SJCRH30 (cell line): ENCODE measurements around the gene SIGMAR1. TPM values are rescaled to one million over a fixed set of nuclear protein-coding genes. Genes with fewer than 3 reads are reported as not detected.
A peak's percentile ranks its signal among the peaks of the same experiment; 100 is the strongest.
"Not testable (repeated sequence)": the region's sequence is repeated elsewhere in the genome, so short reads cannot be mapped to it uniquely, and the experiment has no call there.

Experiments
- DNase-seq, 2 experiments: peaks; one replicate each; pipeline ENCODE4 v3.0.0-alpha.2; 2015 to 2020
- H3K27ac ChIP-seq: fragments of 250-450 bp; sonication (Bioruptor Pico); 2 replicates; pipeline ENCODE4 v1.5.1; 2020; ENCODE audit warnings: mild to moderate bottlenecking, moderate library complexity
- H3K27me3 ChIP-seq: fragments of 250-450 bp; sonication (Bioruptor Pico); 2 replicates; pipeline ENCODE4 v1.5.1; 2020; ENCODE audit warnings: mild to moderate bottlenecking, moderate library complexity
- H3K36me3 ChIP-seq: fragments of 250-450 bp; sonication (Bioruptor Pico); 2 replicates; pipeline ENCODE4 v1.5.1; 2020; ENCODE audit warnings: mild to moderate bottlenecking, moderate library complexity
- H3K4me1 ChIP-seq: fragments of 250-450 bp; sonication (Bioruptor Pico); 2 replicates; pipeline ENCODE4 v1.5.1; 2020; ENCODE audit warnings: mild to moderate bottlenecking, moderate library complexity
- H3K4me3 ChIP-seq: fragments of 250-450 bp; sonication (Bioruptor Pico); 2 replicates; pipeline ENCODE4 v1.5.1; 2020; ENCODE audit warnings: mild to moderate bottlenecking, moderate library complexity
- H3K9me3 ChIP-seq: fragments of 250-450 bp; sonication (Bioruptor Pico); replicated peaks from 2 replicates; pipeline ENCODE4 v1.5.1; 2020; ENCODE audit warnings: mild to moderate bottlenecking, moderate library complexity
- total RNA-seq: library from RNA; depleted of rRNA; stranded (reverse); fragments of >200 nt; shearing (Covaris generic); gene quantifications from 2 replicates; pipeline ENCODE4 v1.2.3, GENCODE V29; 2014

Gene SIGMAR1
- total RNA-seq, 1 experiment from 2014 or later: 85.3 TPM

DNA sequence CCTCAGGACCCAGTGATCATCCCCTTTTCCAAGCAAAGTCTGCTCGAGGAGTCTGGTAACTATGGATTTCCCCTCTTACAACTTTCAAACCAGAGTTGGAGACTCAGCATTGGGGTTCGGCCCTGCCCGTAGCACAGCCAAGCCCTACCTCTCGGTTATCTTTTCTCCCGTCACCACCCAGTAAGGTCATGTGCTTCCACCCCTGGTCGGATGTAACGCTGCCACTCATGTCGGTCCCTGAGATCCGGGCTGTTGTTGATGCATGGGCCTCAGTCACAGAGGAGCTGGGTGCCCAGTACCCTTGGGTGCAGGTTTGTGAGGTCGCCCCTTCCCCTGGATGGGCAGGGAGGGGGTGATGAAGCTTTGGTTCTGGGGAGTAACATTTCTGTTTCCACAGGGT is 10.1 kb upstream of the SIGMAR1 start:
- DNase-seq: no peak
- Histone ChIP-seq H3K9me3 (no peaks in the 10 kb centered on the region), H3K4me1 (peaks cover 4% of the 10 kb centered on the region), H3K36me3 (no peaks in the 10 kb centered on the region; the same call in 1 of the 2 replicates), H3K4me3 (no peak overlapping the region; the same call in 1 of the 2 replicates), H3K27ac (no peak overlapping the region), H3K27me3 (no peaks in the 10 kb centered on the region)

DNA sequence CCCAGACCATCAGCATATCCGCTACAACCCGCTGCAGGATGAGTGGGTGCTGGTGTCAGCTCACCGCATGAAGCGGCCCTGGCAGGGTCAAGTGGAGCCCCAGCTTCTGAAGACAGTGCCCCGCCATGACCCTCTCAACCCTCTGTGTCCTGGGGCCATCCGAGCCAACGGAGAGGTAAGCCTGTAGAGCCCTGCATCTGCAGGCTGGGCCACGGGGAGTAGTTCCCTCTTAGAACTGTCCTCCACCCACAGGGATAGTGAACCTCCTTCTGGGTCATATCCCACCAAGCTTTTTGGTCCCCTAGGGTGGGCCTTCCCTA is 9.5 kb upstream of the SIGMAR1 start:
- H3K4me3 ChIP-seq: peak overlapping the region; percentile 75
- H3K27me3 ChIP-seq: no peaks in the 10 kb centered on the region
- peak overlapping the region; percentile 53 for H3K27ac ChIP-seq
- no peaks in the 10 kb centered on the region; the same call in 1 of the 2 replicates for H3K36me3 ChIP-seq
- DNase-seq: no peak
- H3K9me3 ChIP-seq: no peaks in the 10 kb centered on the region
- H3K4me1 ChIP-seq: peaks cover 4% of the 10 kb centered on the region

DNA sequence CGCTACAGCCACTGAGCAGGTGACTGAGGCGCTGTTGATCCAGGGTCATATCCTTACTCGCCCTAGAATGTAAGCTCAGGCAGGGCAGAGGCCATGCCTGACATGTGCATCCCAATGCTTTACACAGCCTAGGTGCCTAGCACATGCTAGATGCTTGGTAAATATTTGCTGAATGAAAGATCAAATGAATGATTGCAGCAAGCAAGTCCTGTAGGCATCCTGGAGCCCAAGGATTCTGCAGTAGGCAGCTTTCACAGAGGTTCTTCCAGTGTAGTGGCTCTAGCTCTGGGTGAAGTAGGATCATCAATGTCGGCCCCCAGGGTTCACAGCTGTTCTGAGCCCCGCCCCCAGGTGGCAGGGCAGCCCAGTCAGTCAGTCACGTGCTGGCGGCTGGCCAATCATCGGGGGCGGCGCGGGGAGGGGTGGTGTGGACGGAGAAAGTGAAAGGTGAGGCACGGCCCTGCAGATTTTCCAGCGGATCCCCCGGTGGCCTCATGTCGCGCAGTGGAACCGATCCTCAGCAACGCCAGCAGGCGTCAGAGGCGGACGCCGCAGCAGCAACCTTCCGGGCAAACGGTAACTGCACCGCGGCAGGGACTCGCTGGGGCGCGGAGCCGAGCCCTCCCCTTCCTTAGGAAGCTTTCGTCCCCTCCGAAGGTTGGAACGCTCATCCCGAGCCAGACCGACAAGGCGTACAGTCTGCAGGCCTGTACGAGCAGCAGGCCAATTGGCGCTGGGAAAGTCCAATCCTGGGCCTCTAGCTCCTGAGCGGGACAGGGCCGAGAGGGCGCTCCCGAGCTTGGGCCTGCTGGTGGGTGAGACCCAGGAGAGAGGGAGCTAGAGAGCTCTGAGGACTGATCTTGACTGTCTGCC is 8.9 kb upstream of the SIGMAR1 start, which contains the start of gene GALT:
Gene GALT, plus strand, starts transcription at position 465 of the 873 bp plus-strand sequence. Its CDS starts 30 bp downstream, at position 495.
- H3K4me1 ChIP-seq: peaks cover 4% of the 10 kb centered on the region
- no peaks in the 10 kb centered on the region for H3K27me3 ChIP-seq
- peak; percentile 95 for DNase-seq
- no peaks in the 10 kb centered on the region; the same call in 1 of the 2 replicates for H3K36me3 ChIP-seq
- H3K27ac ChIP-seq: peak within 1 kb of the TSS; percentile 53
- peak within 1 kb of the TSS; percentile 75 for H3K4me3 ChIP-seq
- no peaks in the 10 kb centered on the region for H3K9me3 ChIP-seq

DNA sequence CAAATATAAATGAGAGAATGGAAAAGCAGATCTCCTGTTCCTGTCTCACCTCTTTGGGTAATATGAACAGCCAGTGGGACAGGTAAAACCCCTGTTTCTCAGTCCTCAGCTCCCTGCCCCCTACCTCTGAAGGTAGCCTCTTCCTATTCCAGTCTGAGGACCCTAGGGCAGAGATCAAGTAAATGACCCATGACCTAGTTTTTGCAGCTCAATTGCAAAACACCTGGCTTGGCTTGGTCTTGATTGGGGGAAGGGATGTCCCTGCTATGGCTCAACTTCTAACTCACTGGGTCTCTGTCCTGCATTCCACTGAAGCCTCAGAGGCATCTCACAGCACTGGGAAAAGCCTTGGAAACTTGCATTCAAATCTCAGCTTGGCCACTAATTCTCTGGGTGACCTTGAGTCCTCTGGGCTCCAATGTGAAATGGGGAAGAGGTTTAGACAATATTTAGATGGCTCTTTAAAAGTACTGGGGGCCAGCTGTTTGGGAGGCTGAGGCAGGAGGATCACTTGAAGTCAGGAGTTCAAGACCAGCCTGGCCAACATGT is 7.3 kb upstream of the SIGMAR1 start:
- DNase-seq: no peak
- H3K4me1 ChIP-seq: peaks cover 4% of the 10 kb centered on the region
- H3K27ac ChIP-seq: no peak overlapping the region
- no peaks in the 10 kb centered on the region; the same call in 1 of the 2 replicates for H3K36me3 ChIP-seq
- no peak overlapping the region for H3K4me3 ChIP-seq
- H3K27me3 ChIP-seq: no peaks in the 10 kb centered on the region
- no peaks in the 10 kb centered on the region for H3K9me3 ChIP-seq

DNA sequence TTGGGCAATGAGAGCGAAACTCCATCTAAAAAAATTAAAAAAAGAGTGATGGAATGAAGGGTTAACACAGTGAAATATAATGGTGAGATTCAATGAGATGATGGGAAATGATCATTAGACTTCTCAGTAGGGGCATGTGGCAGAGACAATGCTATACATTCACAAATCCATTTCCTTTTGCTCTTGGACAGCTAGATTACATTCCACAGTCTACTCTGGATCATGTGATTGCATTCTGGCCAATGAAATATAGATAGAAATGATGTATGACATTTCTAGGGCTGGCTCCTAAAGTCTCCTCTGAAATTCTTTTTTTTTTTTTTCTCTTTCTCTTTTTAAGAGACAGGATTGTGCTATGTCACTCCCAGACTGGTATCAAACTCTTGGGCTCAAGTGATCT is 5.1 kb upstream of the SIGMAR1 start:
- no peak for DNase-seq
- Histone ChIP-seq H3K4me1 (peaks cover 4% of the 10 kb centered on the region), H3K9me3 (no peaks in the 10 kb centered on the region), H3K27ac (no peak overlapping the region), H3K4me3 (no peak overlapping the region), H3K36me3 (no peaks in the 10 kb centered on the region), H3K27me3 (no peaks in the 10 kb centered on the region)

DNA sequence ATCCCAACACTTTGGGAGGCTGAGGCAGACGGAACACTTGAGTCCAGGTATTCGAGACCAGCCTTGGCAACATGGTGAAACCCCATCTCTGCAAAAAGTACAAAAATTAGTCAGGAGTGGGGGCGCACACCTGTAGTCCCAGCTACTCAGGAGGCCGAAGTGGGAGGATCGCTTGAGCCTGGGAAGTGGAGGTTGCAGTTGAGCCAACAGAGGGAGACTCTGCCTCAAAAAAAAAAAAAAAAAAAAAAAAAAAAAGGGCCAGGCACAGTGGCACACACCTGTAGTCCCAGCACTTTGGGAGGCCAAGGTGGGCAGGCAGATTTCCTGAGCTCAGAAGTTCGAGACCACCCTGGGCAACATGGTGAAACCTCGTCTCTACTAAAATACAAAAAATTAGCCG is 1.7 kb upstream of the SIGMAR1 start:
- not testable (repeated sequence) for H3K9me3 ChIP-seq, DNase-seq, H3K27me3 ChIP-seq, H3K27ac ChIP-seq, H3K36me3 ChIP-seq, H3K4me1 ChIP-seq, H3K4me3 ChIP-seq

DNA sequence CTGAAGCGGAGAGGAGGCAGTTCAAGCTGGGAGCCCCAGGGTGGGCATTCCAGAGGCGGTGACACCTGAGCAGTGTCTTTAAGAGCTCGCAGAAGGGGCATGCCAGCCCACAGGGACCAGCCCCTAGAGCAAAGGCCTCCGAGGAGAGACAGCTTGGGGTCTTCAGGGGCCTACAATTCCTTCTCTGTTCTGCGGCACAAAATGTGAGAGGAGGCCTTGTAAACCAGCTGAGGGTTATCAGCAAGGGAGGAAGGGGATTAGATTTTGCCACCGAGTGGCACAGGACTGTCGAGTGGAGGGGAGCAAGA is 505 bp upstream of the SIGMAR1 start:
- H3K9me3 ChIP-seq: no peaks in the 10 kb centered on the region
- DNase-seq: no peak
- no peaks in the 10 kb centered on the region for H3K27me3 ChIP-seq
- no peak overlapping the region; the same call in 1 of the 2 replicates for H3K27ac ChIP-seq
- peak overlapping the region; percentile 79 for H3K4me3 ChIP-seq
- H3K4me1 ChIP-seq: no peaks in the 10 kb centered on the region
- H3K36me3 ChIP-seq: peaks cover 4% of the 10 kb centered on the region; the same call in 1 of the 2 replicates

DNA sequence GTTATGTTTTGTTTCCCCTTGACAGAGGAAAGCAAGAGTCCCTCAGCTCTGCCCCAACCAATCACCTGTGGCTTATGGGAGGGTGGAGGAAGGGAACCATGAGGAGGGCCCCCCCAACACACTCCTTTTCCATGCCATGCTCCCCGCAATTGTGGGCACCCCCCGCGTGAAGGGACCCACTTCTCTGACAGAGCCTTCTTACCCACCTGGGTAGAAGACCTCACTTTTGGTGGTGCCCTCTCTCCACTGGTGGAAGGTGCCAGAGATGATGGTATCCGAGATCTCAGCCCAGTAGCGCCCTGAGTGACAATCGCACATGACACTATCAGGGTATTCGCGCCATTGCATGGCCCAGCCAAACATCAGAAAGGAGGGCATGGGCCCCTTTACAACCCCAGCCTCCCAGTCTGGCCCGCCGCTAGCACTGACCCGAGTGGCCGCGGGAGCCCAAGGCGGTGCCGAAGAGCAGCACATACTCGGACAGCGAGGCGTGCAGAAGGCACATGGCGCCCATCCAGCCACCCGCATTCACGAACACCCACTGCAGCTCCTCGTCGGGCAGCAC is 714 bp downstream of the SIGMAR1 start:
- Histone ChIP-seq H3K9me3 (no peaks in the 10 kb centered on the region), H3K27ac (peak overlapping the region; percentile 69), H3K4me1 (no peaks in the 10 kb centered on the region), H3K36me3 (peaks cover 4% of the 10 kb centered on the region; the same call in 1 of the 2 replicates), H3K27me3 (no peaks in the 10 kb centered on the region), H3K4me3 (peak overlapping the region; percentile 79)
- peak; percentile 31 to 59 for DNase-seq

DNA sequence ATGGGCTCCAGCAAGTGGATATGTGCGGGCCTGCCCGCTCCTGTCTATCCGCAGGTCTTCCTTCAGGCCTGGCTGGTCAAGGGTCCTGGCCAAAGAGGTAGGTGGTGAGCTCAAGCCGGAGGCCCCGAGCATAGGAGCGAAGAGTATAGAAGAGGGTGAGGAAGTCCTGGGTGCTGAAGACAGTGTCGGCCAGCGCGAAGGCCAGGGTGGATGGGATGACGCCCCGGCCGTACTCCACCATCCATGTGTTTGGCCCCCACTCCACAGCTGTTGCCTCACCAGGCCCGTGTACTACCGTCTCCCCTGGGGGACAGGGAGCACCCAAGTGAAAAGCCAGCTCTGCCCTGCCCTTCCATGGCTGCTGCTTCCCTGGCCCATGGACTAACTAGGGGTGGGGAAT is 2.0 kb downstream of the SIGMAR1 start:
- Histone ChIP-seq H3K36me3 (peaks cover 4% of the 10 kb centered on the region; the same call in 1 of the 2 replicates), H3K4me3 (no peak overlapping the region), H3K4me1 (no peaks in the 10 kb centered on the region), H3K27me3 (peaks cover under 1% of the 10 kb centered on the region), H3K27ac (no peak overlapping the region), H3K9me3 (no peaks in the 10 kb centered on the region)
- DNase-seq: no peak

DNA sequence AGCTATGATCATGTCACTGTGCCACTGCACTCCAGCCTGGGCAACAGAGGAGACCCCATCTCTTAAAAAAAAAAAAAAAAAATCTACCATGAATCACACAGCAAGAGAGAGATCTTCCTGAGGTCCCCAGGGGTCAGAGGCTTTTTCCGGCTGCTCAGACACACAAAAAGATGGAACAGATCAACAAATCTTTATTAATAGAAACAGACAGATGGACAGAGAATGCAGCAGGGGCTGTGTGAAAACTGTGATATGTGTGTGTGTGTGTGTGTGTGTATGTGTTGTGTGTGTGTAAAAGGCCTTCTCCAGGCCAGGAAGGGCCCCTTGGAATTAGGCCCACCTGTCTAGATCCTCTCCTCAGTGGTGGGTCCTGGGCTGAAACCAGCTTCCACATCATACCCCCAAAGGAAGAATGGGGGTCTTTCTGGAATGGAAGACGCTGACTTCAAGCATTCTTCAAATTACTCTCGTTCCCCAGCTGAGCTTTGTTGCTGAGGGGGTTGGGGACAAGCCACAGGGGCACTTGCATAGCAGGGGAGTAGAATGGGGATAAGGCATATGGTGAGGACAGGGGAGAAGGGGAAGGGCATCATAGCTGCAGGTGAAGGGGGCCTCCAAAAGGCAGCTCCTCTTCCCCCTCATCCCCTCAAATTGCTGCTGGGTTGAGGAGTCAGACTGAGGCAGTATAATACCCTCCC is 2.9 kb downstream of the SIGMAR1 start:
- Histone ChIP-seq H3K9me3 (no peaks in the 10 kb centered on the region), H3K4me3 (no peak overlapping the region), H3K27me3 (peaks cover 9% of the 10 kb centered on the region), H3K4me1 (no peaks in the 10 kb centered on the region), H3K36me3 (peaks cover 4% of the 10 kb centered on the region; the same call in 1 of the 2 replicates), H3K27ac (no peak overlapping the region)
- DNase-seq: no peak

DNA sequence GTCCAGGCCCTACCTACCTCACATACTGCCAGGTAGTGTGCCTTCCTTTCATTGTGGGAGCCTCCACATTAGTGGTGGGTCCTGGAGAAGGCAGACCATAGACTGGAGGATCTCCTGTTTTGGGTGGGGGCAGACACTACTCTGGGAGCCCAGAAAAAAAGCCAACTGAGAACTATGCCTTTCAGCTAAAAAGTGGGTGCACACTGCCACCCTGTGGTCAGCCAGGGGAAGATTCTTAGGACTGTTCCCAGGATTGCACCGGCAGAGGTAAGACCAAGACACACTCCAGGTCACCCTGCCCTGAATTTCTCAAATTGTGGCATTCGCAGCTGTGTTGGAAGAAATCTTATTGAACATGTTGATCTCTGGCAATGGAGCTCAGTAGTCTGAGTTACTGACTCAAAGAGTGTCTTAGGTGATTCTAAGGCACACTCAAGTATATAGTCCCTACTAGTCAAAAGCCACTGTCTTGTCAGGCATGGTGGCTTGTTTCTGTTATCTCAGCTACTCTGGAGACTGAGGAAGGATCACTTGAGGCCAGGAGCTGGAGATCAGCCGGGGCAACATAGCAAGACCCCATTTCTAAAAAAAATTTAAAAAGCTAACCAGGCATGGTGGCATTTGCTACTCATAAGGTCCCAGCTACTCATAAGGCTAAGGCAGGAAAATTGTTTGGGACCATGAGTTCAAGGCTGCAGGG is 3.6 kb downstream of the SIGMAR1 start:
- DNase-seq: peak; percentile 58 to 78
- Histone ChIP-seq H3K4me1 (no peaks in the 10 kb centered on the region), H3K27ac (no peak overlapping the region), H3K9me3 (no peaks in the 10 kb centered on the region), H3K4me3 (no peak overlapping the region), H3K36me3 (peaks cover 4% of the 10 kb centered on the region; the same call in 1 of the 2 replicates), H3K27me3 (peaks cover 14% of the 10 kb centered on the region)

DNA sequence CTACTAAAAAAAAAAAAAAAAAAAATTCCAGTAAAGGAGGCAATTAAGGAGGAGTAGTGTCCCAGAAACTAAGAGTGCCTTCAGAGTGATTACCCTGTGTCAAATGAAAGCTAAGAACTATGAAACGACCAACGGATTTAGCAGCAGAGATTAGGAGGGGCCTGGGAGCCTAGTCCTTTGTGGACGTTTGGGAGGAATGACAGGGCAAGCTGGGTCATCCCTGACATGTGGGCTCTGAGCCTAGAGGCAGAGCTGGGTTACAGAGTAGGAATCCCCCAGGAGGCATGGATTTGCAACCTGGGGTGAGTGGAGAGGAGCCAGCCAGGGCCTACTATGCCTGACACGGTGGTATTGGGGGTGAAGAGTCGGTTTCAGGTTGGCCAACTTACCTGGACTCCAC is 4.4 kb downstream of the SIGMAR1 start:
- Histone ChIP-seq H3K27me3 (peaks cover 19% of the 10 kb centered on the region), H3K4me1 (no peaks in the 10 kb centered on the region), H3K9me3 (no peaks in the 10 kb centered on the region)

DNA sequence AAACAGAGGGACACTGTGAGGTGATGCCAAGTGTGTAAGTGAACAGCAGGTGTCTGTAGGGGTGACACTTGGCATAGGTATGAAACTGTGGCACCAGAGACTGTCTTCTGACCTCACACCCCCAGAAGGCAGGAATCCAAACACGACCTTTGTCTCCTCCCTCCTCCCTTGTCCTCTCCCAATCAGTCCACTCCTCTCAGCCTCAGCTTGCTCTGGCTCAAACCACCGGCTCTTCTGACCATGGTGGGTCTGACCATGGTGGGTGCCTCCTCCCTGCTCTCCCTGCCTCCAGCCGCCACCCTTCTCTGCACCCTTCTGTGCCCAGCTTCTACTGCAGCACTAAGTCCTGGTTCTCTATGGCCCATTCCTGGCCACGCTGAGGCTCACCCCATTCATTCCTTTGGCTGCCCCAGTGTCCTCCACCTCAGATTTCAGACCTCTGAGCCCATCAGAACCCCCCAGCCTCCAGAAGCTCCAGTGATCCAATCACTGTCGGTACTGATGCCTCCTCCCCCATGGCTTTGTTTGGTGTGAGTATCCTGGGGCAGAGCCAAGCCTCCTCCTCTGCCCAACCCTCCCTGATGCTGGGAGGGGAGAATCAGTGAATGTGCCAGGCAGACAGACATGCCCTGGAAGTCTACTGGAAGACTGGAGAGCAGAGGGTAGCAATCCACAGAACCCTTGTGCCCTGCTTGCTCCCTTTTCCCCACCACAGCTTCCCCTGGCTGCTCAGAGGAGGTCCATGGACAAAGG is 7.0 kb downstream of the SIGMAR1 start:
- Histone ChIP-seq H3K4me1 (no peaks in the 10 kb centered on the region), H3K4me3 (no peak overlapping the region), H3K9me3 (no peaks in the 10 kb centered on the region), H3K27ac (no peak overlapping the region), H3K36me3 (peaks cover 4% of the 10 kb centered on the region; the same call in 1 of the 2 replicates), H3K27me3 (peaks cover 35% of the 10 kb centered on the region)
- DNase-seq: no peak

More for the DNA sequence above, 4.4 kb downstream of the SIGMAR1 start:
- no peak overlapping the region for H3K4me3 ChIP-seq
- H3K27ac ChIP-seq: no peak overlapping the region
- H3K36me3 ChIP-seq: peaks cover 4% of the 10 kb centered on the region; the same call in 1 of the 2 replicates
- no peak for DNase-seq

DNA sequence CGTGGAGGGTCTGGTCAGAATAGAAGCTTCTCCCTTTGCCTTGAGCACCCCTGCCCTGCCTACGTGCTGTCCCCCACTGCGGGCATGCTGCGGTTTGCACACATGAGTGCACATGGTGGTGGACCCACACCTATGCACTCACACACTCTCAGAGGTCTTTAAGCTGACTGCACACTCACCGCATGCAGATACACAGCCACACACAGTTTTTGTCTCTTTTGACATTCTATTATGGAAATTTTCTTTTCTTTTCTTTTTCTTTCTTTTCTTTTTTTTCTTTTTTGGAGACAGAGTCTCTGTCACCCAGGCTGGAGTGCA is 8.1 kb downstream of the SIGMAR1 start:
- Histone ChIP-seq H3K27me3 (peaks cover 35% of the 10 kb centered on the region), H3K9me3 (no peaks in the 10 kb centered on the region), H3K27ac (no peak overlapping the region), H3K4me1 (no peaks in the 10 kb centered on the region), H3K36me3 (no peaks in the 10 kb centered on the region), H3K4me3 (no peak overlapping the region)
- no peak for DNase-seq
